Left ventricle myocardium inferior (tissue), 1 donor: Measurements from ENCODE around the gene KDM5C. TPM values are rescaled to one million over a fixed set of nuclear protein-coding genes. Genes with fewer than 3 reads are reported as not detected.

ENCODE experiments used
- DNase-seq: peaks from one replicate; pipeline ENCODE4 v3.0.0-alpha.2; 2020
- H3K27ac ChIP-seq: fragments of 200-600 bp; replicated peaks from 2 replicates; pipeline ENCODE4 v1.8.0; 2021
- H3K27me3 ChIP-seq: fragments of 200-600 bp; 2 replicates; pipeline ENCODE4 v1.8.0; 2021; ENCODE audit warnings: low read depth
- H3K36me3 ChIP-seq: fragments of 200-600 bp; 2 replicates; pipeline ENCODE4 v1.8.0; 2021
- H3K4me1 ChIP-seq: fragments of 200-600 bp; 2 replicates; pipeline ENCODE4 v1.8.0; 2021
- H3K4me3 ChIP-seq: fragments of 200-600 bp; 2 replicates; pipeline ENCODE4 v1.8.0; 2021; ENCODE audit warnings: mild to moderate bottlenecking, moderate library complexity
- H3K9me3 ChIP-seq: fragments of 200-600 bp; replicated peaks from 2 replicates; pipeline ENCODE4 v1.8.0; 2021
- CTCF ChIP-seq: fragments of 200-600 bp; IDR thresholded peaks from 2 replicates; pipeline ENCODE4 v1.8.0; 2021; ENCODE audit warnings: antibody characterized with exemption, mild to moderate bottlenecking, borderline replicate concordance
- intact Hi-C: fragments of 100-400 bp; cut with micrococcal nuclease; formaldehyde crosslinking; loops from one replicate; pipeline ENCODE4 v1.11.0; 2022
- total RNA-seq: library from RNA; stranded (reverse); fragmentation: NEBNext Ultra II Directional; extraction: Animal tissue kit (Norgen Biotek cat#: 25700); gene quantifications from one replicate; pipeline ENCODE4 v1.2.1, GENCODE V29; 2021
- donor health status: DM: no; HTN: yes; CAD: no; lungs with severe emphysema.

KDM5C gene
- total RNA-seq, 1 donor from 2014 or later = 35.6 TPM

GRCh38 chrX:53196678-53197077, 28.3 kb downstream of the KDM5C start:
- TF ChIP-seq CTCF = no peak
- Histone ChIP-seq H3K36me3 (peaks cover 84% of the 10 kb centered on the region), H3K4me3 (no peak overlapping the region), H3K27ac (no peak overlapping the region), H3K9me3 (no peaks in the 10 kb centered on the region), H3K27me3 (no peaks in the 10 kb centered on the region), H3K4me1 (no peaks in the 10 kb centered on the region)
- intact Hi-C loops = no loop called here
- DNase-seq = no peak

- intact Hi-C loops = no loop called here
- TF ChIP-seq CTCF = no peak
- Histone ChIP-seq H3K36me3 (peaks cover 71% of the 10 kb centered on the region), H3K27ac (no peak overlapping the region), H3K4me3 (no peak overlapping the region), H3K9me3 (no peaks in the 10 kb centered on the region), H3K4me1 (no peaks in the 10 kb centered on the region), H3K27me3 (no peaks in the 10 kb centered on the region)
- no peak for DNase-seq
Measured at GRCh38 chrX:53195401-53195800, 29.6 kb downstream of the KDM5C start.

- intact Hi-C loops = no loop called here
- Histone ChIP-seq H3K27me3 (no peaks in the 10 kb centered on the region), H3K4me1 (no peaks in the 10 kb centered on the region), H3K36me3 (peaks cover 60% of the 10 kb centered on the region), H3K27ac (no peak overlapping the region), H3K4me3 (no peak overlapping the region), H3K9me3 (no peaks in the 10 kb centered on the region)
- no peak for DNase-seq
- no peak for TF ChIP-seq CTCF
Measured at GRCh38 chrX:53194308-53194707, 30.7 kb downstream of the KDM5C start.

GRCh38 chrX:53193093-53193492, 31.9 kb downstream of the KDM5C start:
- H3K4me3 ChIP-seq = no peak overlapping the region
- no peak for DNase-seq
- no peak for TF ChIP-seq CTCF
- H3K9me3 ChIP-seq = no peaks in the 10 kb centered on the region
- H3K4me1 ChIP-seq = no peaks in the 10 kb centered on the region
- H3K27ac ChIP-seq = no peak overlapping the region
- H3K27me3 ChIP-seq = no peaks in the 10 kb centered on the region
- intact Hi-C loops = no loop called here
- peaks cover 48% of the 10 kb centered on the region for H3K36me3 ChIP-seq

GRCh38 chrX:53190363-53190960, 34.5 kb downstream of the KDM5C start:
- DNase-seq = no peak
- intact Hi-C loops = no loop called here
- no peak overlapping the region for H3K4me3 ChIP-seq
- no peak overlapping the region for H3K27ac ChIP-seq
- H3K9me3 ChIP-seq = no peaks in the 10 kb centered on the region
- no peak for TF ChIP-seq CTCF
- peaks cover 22% of the 10 kb centered on the region for H3K36me3 ChIP-seq
- no peaks in the 10 kb centered on the region for H3K4me1 ChIP-seq
- H3K27me3 ChIP-seq = no peaks in the 10 kb centered on the region
